Measurements from ENCODE around the gene ESPNL.
A peak's percentile ranks its signal among the peaks of the same experiment; 100 is the strongest.

Gene ESPNL

GRCh38 chr2:238130111-238130695 is 30.1 kb downstream of the ESPNL start:
- DNase-seq = no peak

- DNase-seq = no peak
These were observed 30.8 kb downstream of the ESPNL start for GRCh38 chr2:238130696-238131628.

- DNase-seq = no peak
These were observed 31.8 kb downstream of the ESPNL start for GRCh38 chr2:238131761-238132462.

- DNase-seq = no peak
These were observed 32.6 kb downstream of the ESPNL start for GRCh38 chr2:238132463-238133450.

GRCh38 chr2:238133499-238134392 is 33.6 kb downstream of the ESPNL start:
- DNase-seq = no peak

GRCh38 chr2:238134393-238134785 is 34.2 kb downstream of the ESPNL start:
- DNase-seq = no peak

- no peak for DNase-seq
These were observed 35.5 kb downstream of the ESPNL start for GRCh38 chr2:238135601-238136150.

GRCh38 chr2:238136820-238137537 is 36.8 kb downstream of the ESPNL start:
- peak; percentile 2 to 77 for DNase-seq

- DNase-seq = no peak
These were observed 37.7 kb downstream of the ESPNL start for GRCh38 chr2:238137885-238138284.

- DNase-seq = no peak
These were observed 38.4 kb downstream of the ESPNL start, which contains the start of gene KLHL30 for GRCh38 chr2:238138331-238139195. Gene KLHL30, plus strand, starts transcription at chr2:238138668. Its CDS starts 2,087 bp downstream, at chr2:238140755.

GRCh38 chr2:238139196-238140039 is 39.3 kb downstream of the ESPNL start:
- DNase-seq = no peak

- DNase-seq = no peak
These were observed 39.9 kb downstream of the ESPNL start for GRCh38 chr2:238140040-238140439.

GRCh38 chr2:238140721-238141540 is 40.8 kb downstream of the ESPNL start:
- no peak for DNase-seq

- DNase-seq = peak; percentile 29 to 50
These were observed 41.6 kb downstream of the ESPNL start for GRCh38 chr2:238141541-238142318.

- DNase-seq = no peak
These were observed 42.5 kb downstream of the ESPNL start for GRCh38 chr2:238142382-238143205.
